Measurements from ENCODE around the gene ICAM2.

ICAM2 gene

DNA sequence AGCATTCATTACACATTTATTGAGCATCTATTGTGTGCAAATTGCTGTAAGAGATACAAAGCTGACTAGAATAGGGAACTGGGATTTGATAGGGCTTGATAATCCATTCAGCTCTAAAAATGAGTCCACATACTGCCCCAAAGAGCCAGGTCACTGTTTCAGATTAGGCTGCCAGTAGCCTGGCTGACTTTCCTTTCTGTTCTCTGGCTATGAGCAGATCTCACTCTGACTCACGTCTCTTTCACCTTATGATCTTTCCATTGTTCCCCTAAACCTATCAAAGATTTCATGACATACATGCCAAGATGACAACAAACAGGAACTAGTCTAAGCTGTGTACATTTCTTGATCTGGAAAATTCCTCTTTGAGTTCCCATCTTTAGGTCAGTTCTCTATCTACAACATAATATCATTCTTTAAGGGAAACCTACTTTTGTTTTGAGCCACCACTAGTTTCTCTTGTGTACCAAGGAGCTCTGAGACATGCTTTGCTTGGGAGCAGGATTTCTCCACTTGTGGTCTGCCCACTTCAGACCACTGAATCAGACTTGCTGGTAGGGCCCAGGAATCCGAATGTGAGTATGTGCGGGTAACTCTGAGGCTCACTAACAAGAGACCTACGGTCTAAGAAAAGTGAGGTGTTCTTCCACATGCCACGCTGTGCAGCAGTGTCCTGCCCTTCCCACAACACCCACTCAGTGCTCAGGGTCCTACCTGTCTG is 40.9 kb upstream of the ICAM2 start:
- TF ChIP-seq FOXP2 (optimal IDR thresholded peaks at IDR 0.05; ENCODE audit: borderline replicate concordance, extremely low read depth, extremely low read length, insufficient read depth) (no peak), TAF1 (IDR thresholded peaks at IDR 0.05; ENCODE audit: borderline replicate concordance, insufficient read depth, low read length) (no peak), SIN3A (IDR thresholded peaks at IDR 0.05; ENCODE audit: borderline replicate concordance, insufficient read depth, low read length) (no peak), POLR2AphosphoS5 (IDR thresholded peaks at IDR 0.05; ENCODE audit: low read depth, low read length) (no peak)
- TF ChIP-seq, protein P1, sequence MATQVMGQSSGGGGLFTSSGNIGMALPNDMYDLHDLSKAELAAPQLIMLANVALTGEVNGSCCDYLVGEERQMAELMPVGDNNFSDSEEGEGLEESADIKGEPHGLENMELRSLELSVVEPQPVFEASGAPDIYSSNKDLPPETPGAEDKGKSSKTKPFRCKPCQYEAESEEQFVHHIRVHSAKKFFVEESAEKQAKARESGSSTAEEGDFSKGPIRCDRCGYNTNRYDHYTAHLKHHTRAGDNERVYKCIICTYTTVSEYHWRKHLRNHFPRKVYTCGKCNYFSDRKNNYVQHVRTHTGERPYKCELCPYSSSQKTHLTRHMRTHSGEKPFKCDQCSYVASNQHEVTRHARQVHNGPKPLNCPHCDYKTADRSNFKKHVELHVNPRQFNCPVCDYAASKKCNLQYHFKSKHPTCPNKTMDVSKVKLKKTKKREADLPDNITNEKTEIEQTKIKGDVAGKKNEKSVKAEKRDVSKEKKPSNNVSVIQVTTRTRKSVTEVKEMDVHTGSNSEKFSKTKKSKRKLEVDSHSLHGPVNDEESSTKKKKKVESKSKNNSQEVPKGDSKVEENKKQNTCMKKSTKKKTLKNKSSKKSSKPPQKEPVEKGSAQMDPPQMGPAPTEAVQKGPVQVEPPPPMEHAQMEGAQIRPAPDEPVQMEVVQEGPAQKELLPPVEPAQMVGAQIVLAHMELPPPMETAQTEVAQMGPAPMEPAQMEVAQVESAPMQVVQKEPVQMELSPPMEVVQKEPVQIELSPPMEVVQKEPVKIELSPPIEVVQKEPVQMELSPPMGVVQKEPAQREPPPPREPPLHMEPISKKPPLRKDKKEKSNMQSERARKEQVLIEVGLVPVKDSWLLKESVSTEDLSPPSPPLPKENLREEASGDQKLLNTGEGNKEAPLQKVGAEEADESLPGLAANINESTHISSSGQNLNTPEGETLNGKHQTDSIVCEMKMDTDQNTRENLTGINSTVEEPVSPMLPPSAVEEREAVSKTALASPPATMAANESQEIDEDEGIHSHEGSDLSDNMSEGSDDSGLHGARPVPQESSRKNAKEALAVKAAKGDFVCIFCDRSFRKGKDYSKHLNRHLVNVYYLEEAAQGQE (IDR thresholded peaks at IDR 0.05; ENCODE audit: insufficient read depth in 1 of 2, low read depth in 2 of 2, low read length in 2 of 2) = no peak

DNA sequence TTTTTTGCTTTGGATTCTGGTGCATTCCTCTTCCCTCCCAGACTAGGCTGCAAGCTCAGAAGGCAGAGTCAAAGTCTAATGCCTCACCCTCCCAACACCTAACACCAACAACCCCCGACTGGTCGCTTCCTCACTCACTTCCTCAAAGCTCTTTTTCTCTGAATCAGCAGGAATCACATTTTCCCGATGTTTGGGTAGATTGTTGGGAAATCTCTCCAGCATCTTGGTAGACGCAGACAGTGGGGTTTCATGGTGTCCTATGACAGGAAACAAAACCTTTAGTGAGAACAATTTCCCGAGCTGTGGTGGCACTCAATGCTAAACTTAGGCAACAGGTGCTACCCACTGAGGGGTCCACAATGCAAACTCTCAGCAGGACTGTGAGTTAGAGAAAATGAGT is 39.9 kb upstream of the ICAM2 start:
- TF ChIP-seq, protein P1 (IDR thresholded peaks at IDR 0.05; ENCODE audit: insufficient read depth in 1 of 2, low read depth in 2 of 2, low read length in 2 of 2) = no peak
- TF ChIP-seq TAF1 (IDR thresholded peaks at IDR 0.05; ENCODE audit: borderline replicate concordance, insufficient read depth, low read length) (no peak), SIN3A (IDR thresholded peaks at IDR 0.05; ENCODE audit: borderline replicate concordance, insufficient read depth, low read length) (no peak), FOXP2 (optimal IDR thresholded peaks at IDR 0.05; ENCODE audit: borderline replicate concordance, extremely low read depth, extremely low read length, insufficient read depth) (no peak), POLR2AphosphoS5 (IDR thresholded peaks at IDR 0.05; ENCODE audit: low read depth, low read length) (no peak)

DNA sequence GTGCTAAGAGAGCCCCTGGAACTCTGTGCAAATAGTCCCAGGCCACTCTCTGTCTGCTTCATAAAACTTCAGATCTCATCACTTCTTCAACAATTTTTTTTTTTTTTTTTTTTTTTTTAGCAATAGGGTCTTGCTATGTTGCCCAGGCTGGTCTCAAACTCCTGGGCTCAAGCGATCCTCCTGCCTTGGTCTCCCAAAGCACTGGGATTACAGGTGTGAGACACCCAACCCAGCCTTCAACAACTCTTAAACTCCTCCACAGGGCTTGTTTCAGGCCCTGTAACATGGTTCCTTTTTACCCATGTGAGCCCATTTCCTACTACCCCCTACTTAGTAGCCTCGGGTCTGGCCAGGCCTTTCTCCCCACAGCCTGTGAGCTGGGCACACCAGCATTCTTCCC is 39.3 kb upstream of the ICAM2 start:
- no peak for TF ChIP-seq FOXP2 (optimal IDR thresholded peaks at IDR 0.05; ENCODE audit: borderline replicate concordance, extremely low read depth, extremely low read length, insufficient read depth)
- no peak for TF ChIP-seq TAF1 (IDR thresholded peaks at IDR 0.05; ENCODE audit: borderline replicate concordance, insufficient read depth, low read length)
- TF ChIP-seq POLR2AphosphoS5 (IDR thresholded peaks at IDR 0.05; ENCODE audit: low read depth, low read length) = no peak
- TF ChIP-seq SIN3A (IDR thresholded peaks at IDR 0.05; ENCODE audit: borderline replicate concordance, insufficient read depth, low read length) = no peak
- TF ChIP-seq, protein P1 (IDR thresholded peaks at IDR 0.05; ENCODE audit: insufficient read depth in 1 of 2, low read depth in 2 of 2, low read length in 2 of 2) = no peak

DNA sequence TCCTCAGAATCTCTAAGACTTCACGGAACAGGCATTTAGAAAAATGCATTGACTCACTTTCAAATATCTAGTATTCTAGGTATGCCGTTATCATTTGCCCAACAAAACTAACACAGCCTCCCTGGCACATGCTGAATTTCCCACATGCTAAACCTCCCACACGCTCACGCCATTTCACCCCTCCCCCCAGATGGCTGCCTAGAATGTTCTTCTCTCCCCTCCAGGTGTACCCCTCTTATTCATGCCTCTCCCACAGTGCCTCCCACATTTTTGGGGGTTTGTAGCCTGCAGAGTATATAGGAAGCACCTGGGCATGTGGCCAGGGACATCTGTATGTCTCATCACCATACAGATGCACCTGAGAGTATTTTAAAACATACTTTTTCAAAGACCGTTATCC is 38.2 kb upstream of the ICAM2 start:
- TF ChIP-seq FOXP2 (optimal IDR thresholded peaks at IDR 0.05; ENCODE audit: borderline replicate concordance, extremely low read depth, extremely low read length, insufficient read depth) = no peak
- TF ChIP-seq POLR2AphosphoS5 (IDR thresholded peaks at IDR 0.05; ENCODE audit: low read depth, low read length) = no peak
- TF ChIP-seq TAF1 (IDR thresholded peaks at IDR 0.05; ENCODE audit: borderline replicate concordance, insufficient read depth, low read length) = no peak
- TF ChIP-seq SIN3A (IDR thresholded peaks at IDR 0.05; ENCODE audit: borderline replicate concordance, insufficient read depth, low read length) = no peak

DNA sequence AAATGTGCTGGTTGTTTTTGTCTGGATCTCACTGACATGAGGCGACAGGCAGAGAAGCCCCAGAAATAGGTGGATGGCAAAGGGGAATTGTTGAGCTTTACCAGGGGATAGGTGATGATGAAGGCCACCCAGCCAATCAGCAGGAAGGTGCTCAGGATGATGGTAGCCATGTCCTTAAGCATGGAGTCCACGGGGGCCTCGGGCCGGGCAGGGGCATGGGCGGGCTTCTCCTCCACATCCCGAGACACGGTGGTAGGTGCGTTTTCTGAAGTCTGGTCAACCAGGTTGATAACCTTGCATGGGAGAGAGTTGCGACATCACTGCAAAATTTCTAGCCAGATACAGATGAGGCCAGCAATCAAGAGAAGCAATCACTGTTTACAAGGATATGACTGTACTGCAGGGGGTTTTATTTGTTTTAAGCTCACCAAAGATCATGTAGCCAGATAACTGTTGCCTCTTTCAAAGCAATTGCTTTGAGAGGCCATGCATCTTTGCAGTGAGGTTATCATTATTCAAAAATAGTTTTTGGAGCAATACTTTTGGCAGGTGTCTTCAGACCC is 37.3 kb upstream of the ICAM2 start:
- no peak for TF ChIP-seq SIN3A (IDR thresholded peaks at IDR 0.05; ENCODE audit: borderline replicate concordance, insufficient read depth, low read length)
